Measurements from ENCODE around the gene NRGN. TPM values are rescaled to one million over a fixed set of nuclear protein-coding genes. Genes with fewer than 3 reads are reported as not detected.
A peak's percentile ranks its signal among the peaks of the same experiment; 100 is the strongest.

NRGN gene
- 3.4 and 4.1 TPM in 2 replicates for polyA plus RNA-seq (2011; rRNA removed)
- polyA minus RNA-seq (2011; rRNA and poly(A)+ RNA removed), result 1.8 and 4.2 TPM in 2 replicates

- ChIA-PET CTCF (interaction anchor here (1.0 to 3.1 kb wide), 9 partner anchors 9 to 95 kb away, joined by 3 to 16 read pairs (median 5); partner anchors contain the start of gene ESAM), POLR2A (interaction anchor here (0.6 to 1.4 kb wide), 2 partner anchors 66 kb away, joined by 3 to 4 read pairs; partner anchors contain the start of genes SIAE and SPA17)
- H3K4me3 ChIP-seq (ENCODE audit: low read depth, low read length), result peak within 1 kb of the TSS; percentile 65
- peaks cover 15% of the 10 kb centered on the region for H3K27me3 ChIP-seq (ENCODE audit: control insufficient read depth, insufficient read depth, low read length)
- H3K9me3 ChIP-seq (ENCODE audit: control insufficient read depth, insufficient read depth, low read length), result no peaks in the 10 kb centered on the region; the same call in 1 of the 2 replicates
- peak; percentile 60 for DNase-seq (ENCODE audit: low read depth, low spot score)
- H3K27ac ChIP-seq (ENCODE audit: low read depth, low read length), result no peak within 1 kb of the TSS
- no peak for TF ChIP-seq CTCF (IDR thresholded peaks at IDR 0.05; ENCODE audit: low read depth, low read length)
Observed at GRCh38 chr11:124739479-124740276, at the start of gene NRGN. Gene NRGN (plus strand): TSS chr11:124739942. CDS start chr11:124740085, 143 bp downstream.

- no peaks in the 10 kb centered on the region for H3K27me3 ChIP-seq (ENCODE audit: control insufficient read depth, insufficient read depth, low read length)
- CTCF ChIA-PET, result no interaction called here
- H3K27ac ChIP-seq (ENCODE audit: low read depth, low read length), result no peak overlapping the region
- POLR2A ChIA-PET, result no interaction called here
- no peak for DNase-seq (ENCODE audit: low read depth, low spot score)
- no peaks in the 10 kb centered on the region for H3K9me3 ChIP-seq (ENCODE audit: control insufficient read depth, insufficient read depth, low read length)
- H3K4me3 ChIP-seq (ENCODE audit: low read depth, low read length), result no peak overlapping the region
- TF ChIP-seq CTCF (IDR thresholded peaks at IDR 0.05; ENCODE audit: low read depth, low read length), result no peak
Observed at GRCh38 chr11:124693142-124693541, 46.6 kb upstream of the NRGN start.

- no peak for TF ChIP-seq CTCF (IDR thresholded peaks at IDR 0.05; ENCODE audit: low read depth, low read length)
- CTCF ChIA-PET, result interaction anchor here (1.1 kb wide), 1 partner anchor 31 kb away, joined by 3 read pairs; no protein-coding TSS in a partner anchor
- Histone ChIP-seq H3K9me3 (ENCODE audit: control insufficient read depth, insufficient read depth, low read length) (no peaks in the 10 kb centered on the region), H3K4me3 (ENCODE audit: low read depth, low read length) (no peak overlapping the region), H3K27ac (ENCODE audit: low read depth, low read length) (no peak overlapping the region), H3K27me3 (ENCODE audit: control insufficient read depth, insufficient read depth, low read length) (peaks cover 8% of the 10 kb centered on the region)
- DNase-seq (ENCODE audit: low read depth, low spot score), result no peak
- POLR2A ChIA-PET, result no interaction called here
Observed at GRCh38 chr11:124699547-124699946, 40.2 kb upstream of the NRGN start.

GRCh38 chr11:124700028-124700427, 39.7 kb upstream of the NRGN start:
- no peak for DNase-seq (ENCODE audit: low read depth, low spot score)
- no peak overlapping the region for H3K27ac ChIP-seq (ENCODE audit: low read depth, low read length)
- CTCF ChIA-PET, result interaction anchor here (1.1 to 1.3 kb wide), 3 partner anchors 31 to 298 kb away, joined by 3 to 4 read pairs (median 3); no protein-coding TSS in a partner anchor
- no peaks in the 10 kb centered on the region for H3K9me3 ChIP-seq (ENCODE audit: control insufficient read depth, insufficient read depth, low read length)
- POLR2A ChIA-PET, result no interaction called here
- no peak for TF ChIP-seq CTCF (IDR thresholded peaks at IDR 0.05; ENCODE audit: low read depth, low read length)
- H3K27me3 ChIP-seq (ENCODE audit: control insufficient read depth, insufficient read depth, low read length), result peaks cover 8% of the 10 kb centered on the region
- no peak overlapping the region for H3K4me3 ChIP-seq (ENCODE audit: low read depth, low read length)

GRCh38 chr11:124707829-124708228, 31.9 kb upstream of the NRGN start:
- no peak overlapping the region for H3K4me3 ChIP-seq (ENCODE audit: low read depth, low read length)
- CTCF ChIA-PET, result no interaction called here
- POLR2A ChIA-PET, result no interaction called here

More at GRCh38 chr11:124707829-124708228, 31.9 kb upstream of the NRGN start:
- DNase-seq (ENCODE audit: low read depth, low spot score), result no peak
- H3K27me3 ChIP-seq (ENCODE audit: control insufficient read depth, insufficient read depth, low read length), result peaks cover 2% of the 10 kb centered on the region
- no peak for TF ChIP-seq CTCF (IDR thresholded peaks at IDR 0.05; ENCODE audit: low read depth, low read length)
- H3K27ac ChIP-seq (ENCODE audit: low read depth, low read length), result no peak overlapping the region
- H3K9me3 ChIP-seq (ENCODE audit: control insufficient read depth, insufficient read depth, low read length), result peaks cover 7% of the 10 kb centered on the region

Measured in AG04450 (cell line).